ENCODE measurements around the gene SH2D7.

SH2D7 gene

GRCh38 chr15:78105476-78106241 lies 13.3 kb downstream of the SH2D7 start:
- no peak for DNase-seq

- no peak for DNase-seq
These were observed 15.1 kb downstream of the SH2D7 start for GRCh38 chr15:78107471-78107870.

GRCh38 chr15:78108300-78109084 lies 16.1 kb downstream of the SH2D7 start:
- DNase-seq, result peak; percentile 75

- DNase-seq, result no peak
These were observed 16.8 kb downstream of the SH2D7 start for GRCh38 chr15:78109156-78109555.

GRCh38 chr15:78110096-78110495 lies 17.7 kb downstream of the SH2D7 start:
- no peak for DNase-seq

- DNase-seq, result no peak
These were observed 18.6 kb downstream of the SH2D7 start for GRCh38 chr15:78110916-78111475.

GRCh38 chr15:78111788-78112187 lies 19.4 kb downstream of the SH2D7 start:
- DNase-seq, result no peak

- DNase-seq, result no peak
These were observed 20.2 kb downstream of the SH2D7 start for GRCh38 chr15:78112551-78112950.

GRCh38 chr15:78120523-78120922 lies 28.2 kb downstream of the SH2D7 start:
- no peak for DNase-seq

GRCh38 chr15:78125267-78125666 lies 32.9 kb downstream of the SH2D7 start:
- DNase-seq, result no peak

GRCh38 chr15:78127882-78128281 lies 35.5 kb downstream of the SH2D7 start:
- DNase-seq, result no peak

GRCh38 chr15:78129077-78129750 lies 36.9 kb downstream of the SH2D7 start:
- DNase-seq, result no peak

- no peak for DNase-seq
These were observed 37.5 kb downstream of the SH2D7 start for GRCh38 chr15:78129751-78130287.

GRCh38 chr15:78130466-78131294 lies 38.3 kb downstream of the SH2D7 start:
- DNase-seq, result peak; percentile 46

GRCh38 chr15:78131295-78132061 lies 39.1 kb downstream of the SH2D7 start, which contains the start of gene CIB2:
Gene CIB2 (minus strand): TSS chr15:78131445. CDS start chr15:78131215, 230 bp downstream.
- DNase-seq, result peak; percentile 79

GRCh38 chr15:78133801-78134200 lies 41.4 kb downstream of the SH2D7 start:
- DNase-seq, result no peak

- DNase-seq, result no peak
These were observed 47.2 kb downstream of the SH2D7 start for GRCh38 chr15:78139578-78139977.

- no peak for DNase-seq
These were observed 47.9 kb downstream of the SH2D7 start for GRCh38 chr15:78140292-78140691.

- no peak for DNase-seq
These were observed 50.0 kb downstream of the SH2D7 start for GRCh38 chr15:78142332-78142731.

GRCh38 chr15:78146425-78147154 lies 54.2 kb downstream of the SH2D7 start:
- no peak for DNase-seq
